IMR-90 (cell line): ENCODE data around the gene ALDH2. TPM values are rescaled to one million over a fixed set of nuclear protein-coding genes. Genes with fewer than 3 reads are reported as not detected.

Source experiments
- ATAC-seq: fragments of 200-7000 bp; cut with Tn5 transposase; 2 replicates; pipeline ENCODE4 v1.9.1; 2020; ENCODE audit warnings: low read depth, mild to moderate bottlenecking, moderate library complexity
- BruUV-seq: library from RNA; stranded (reverse); fragments of 400-500 nt; replicated peaks from 2 replicates; lab custom pipeline; 2021; lab: Mats Ljungman, UMichigan
- CTCF ChIA-PET: fragments of 300-600 bp; formaldehyde crosslinking; extraction: SDS; loops from one replicate; lab custom pipeline; 2021; ENCODE audit warnings: antibody characterized with exemption; lab: Yijun Ruan, JAX
- POLR2A ChIA-PET: fragments of 300-600 bp; sonication (Branson Sonifier 250); formaldehyde crosslinking; loops from one replicate; lab custom pipeline; 2022; ENCODE audit warnings: antibody characterized with exemption; ENCODE audit not compliant: unreplicated experiment; lab: Charles Lee
- DNase-seq: peaks from one replicate; pipeline ENCODE4 v3.0.0; 2013
- H2AFZ ChIP-seq: replicated peaks from 2 replicates; pipeline ENCODE3; 2013; ENCODE audit warnings: low read length, mild to moderate bottlenecking; ENCODE audit not compliant: poor library complexity
- H2AK5ac ChIP-seq: 2 replicates; pipeline ENCODE4 v1.6.1; 2013; ENCODE audit warnings: low read depth, low read length, inconsistent platforms
- H2AK9ac ChIP-seq: replicated peaks from 2 replicates; pipeline ENCODE3; 2013; ENCODE audit warnings: mild to moderate bottlenecking, low read depth, low read length, moderate library complexity; ENCODE audit not compliant: poor library complexity
- H2BK120ac ChIP-seq: 2 replicates; pipeline ENCODE4 v1.6.1; 2013; ENCODE audit warnings: low read depth, low read length, inconsistent platforms
- H2BK15ac ChIP-seq: 3 replicates; pipeline ENCODE4 v1.6.1; 2013; ENCODE audit warnings: low read depth, low read length, inconsistent platforms
- H2BK20ac ChIP-seq: 2 replicates; pipeline ENCODE4 v1.6.1; 2013; ENCODE audit warnings: low read depth, mild to moderate bottlenecking, inconsistent platforms, low read length, moderate library complexity
- H2BK5ac ChIP-seq: 2 replicates; pipeline ENCODE4 v1.6.1; 2013; ENCODE audit warnings: mild to moderate bottlenecking, low read depth, low read length, inconsistent platforms; ENCODE audit not compliant: poor library complexity, severe bottlenecking
- H3K14ac ChIP-seq: replicated peaks from 2 replicates; pipeline ENCODE4 v1.6.1; 2013; ENCODE audit warnings: low read depth, low read length, inconsistent platforms
- H3K18ac ChIP-seq: 2 replicates; pipeline ENCODE4 v1.6.1; 2013; ENCODE audit warnings: low read depth, low read length, control low read depth
- H3K23ac ChIP-seq: 2 replicates; pipeline ENCODE4 v1.6.1; 2013; ENCODE audit warnings: low read depth, low read length, inconsistent platforms
- H3K27ac ChIP-seq: 2 replicates; pipeline ENCODE4 v1.5.1; 2013; ENCODE audit warnings: mild to moderate bottlenecking, control low read depth, low read length; ENCODE audit not compliant: insufficient read depth
- H3K27me3 ChIP-seq: 2 replicates; pipeline ENCODE4 v1.6.1; 2013; ENCODE audit warnings: low read length; ENCODE audit not compliant: control insufficient read depth, insufficient read depth
- H3K36me3 ChIP-seq: 2 replicates; pipeline ENCODE4 v1.6.1; 2013; ENCODE audit warnings: low read length, mixed read lengths; ENCODE audit not compliant: control insufficient read depth, insufficient read depth
- H3K4ac ChIP-seq: 2 replicates; pipeline ENCODE4 v1.6.1; 2013; ENCODE audit warnings: low read depth, low read length, inconsistent platforms
- H3K4me1 ChIP-seq: 2 replicates; pipeline ENCODE4 v1.6.1; 2013; ENCODE audit warnings: low read length, mixed read lengths; ENCODE audit not compliant: control insufficient read depth, insufficient read depth
- H3K4me2 ChIP-seq: 2 replicates; pipeline ENCODE4 v1.6.1; 2013; ENCODE audit warnings: low read depth, mild to moderate bottlenecking, control low read depth, low read length, moderate library complexity
- H3K4me3 ChIP-seq: 2 replicates; pipeline ENCODE4 v1.5.1; 2013; ENCODE audit warnings: low read depth, mild to moderate bottlenecking, control low read depth, low read length, moderate library complexity; ENCODE audit not compliant: insufficient read depth
- H3K56ac ChIP-seq: 2 replicates; pipeline ENCODE4 v1.6.1; 2013; ENCODE audit warnings: low read length, inconsistent platforms; ENCODE audit not compliant: insufficient read depth; ENCODE audit errors: extremely low read depth
- H3K79me1 ChIP-seq, 2 experiments: 2 replicates each; pipeline ENCODE4 v1.6.1; 2013; ENCODE audit warnings: low read length in 2 of 2, inconsistent platforms in 1 of 2, low read depth in 1 of 2
- H3K9ac ChIP-seq: 2 replicates; pipeline ENCODE4 v1.6.1; 2013; ENCODE audit warnings: low read depth, low read length, control low read depth
- H3K9me1 ChIP-seq: 2 replicates; pipeline ENCODE4 v1.6.1; 2013; ENCODE audit warnings: low read length, inconsistent platforms; ENCODE audit not compliant: insufficient read depth
- H3K9me3 ChIP-seq: 2 replicates; pipeline ENCODE4 v1.6.1; 2013; ENCODE audit warnings: low read length; ENCODE audit not compliant: control insufficient read depth, insufficient read depth
- H4K20me1 ChIP-seq: 2 replicates; pipeline ENCODE4 v1.6.1; 2013; ENCODE audit warnings: low read length, inconsistent platforms; ENCODE audit not compliant: insufficient read depth
- H4K5ac ChIP-seq: 2 replicates; pipeline ENCODE4 v1.6.1; 2013; ENCODE audit warnings: mild to moderate bottlenecking, low read depth, low read length, control low read depth
- H4K8ac ChIP-seq, 2 experiments: 2 replicates each; pipeline ENCODE4 v1.6.1; 2013; ENCODE audit warnings: low read depth in 2 of 2, low read length in 2 of 2, control low read depth in 1 of 2, inconsistent platforms in 1 of 2
- H4K91ac ChIP-seq: 2 replicates; pipeline ENCODE4 v1.6.1; 2013; ENCODE audit warnings: low read depth, low read length, inconsistent platforms; ENCODE audit not compliant: insufficient read depth
- BHLHE40 ChIP-seq: fragments of 150-350 bp; IDR thresholded peaks from 2 replicates; pipeline ENCODE4 v1.6.1; 2016; ENCODE audit warnings: mild to moderate bottlenecking, low read depth, low read length
- MAFK ChIP-seq: IDR thresholded peaks from 2 replicates; pipeline ENCODE4 v1.6.1; 2012; ENCODE audit warnings: low read depth, low read length, improper control_type of control experiment
- MAZ ChIP-seq: IDR thresholded peaks from 2 replicates; pipeline ENCODE4 v1.6.1; 2012; ENCODE audit warnings: low read depth, mild to moderate bottlenecking, low read length, improper control_type of control experiment, moderate library complexity, borderline replicate concordance
- MXI1 ChIP-seq: IDR thresholded peaks from 2 replicates; pipeline ENCODE4 v1.6.1; 2012; ENCODE audit warnings: low read depth, mild to moderate bottlenecking, low read length, moderate library complexity, borderline replicate concordance
- NFE2L2 ChIP-seq: fragments of 150-350 bp; IDR thresholded peaks from 2 replicates; pipeline ENCODE4 v1.6.1; 2016; ENCODE audit warnings: low read depth, mild to moderate bottlenecking, low read length
- RCOR1 ChIP-seq: IDR thresholded peaks from 2 replicates; pipeline ENCODE4 v1.6.1; 2012; ENCODE audit warnings: mild to moderate bottlenecking, low read length, improper control_type of control experiment; ENCODE audit not compliant: insufficient replicate concordance
- WGBS, 2 experiments: methylation state at CpG; one replicate each; pipeline versions ENCODE4 v1.1.5 to v1.1.7; 2013; ENCODE audit warnings: missing lambda C conversion rate in 2 of 2; ENCODE audit not compliant: insufficient read length in 1 of 2; ENCODE audit errors: extremely low coverage in 2 of 2; 5-methylcytosine and 5-hydroxymethylcytosine counted together
- dilution Hi-C: fragments of 300-500 bp; cut with HindIII; formaldehyde crosslinking; loops from one replicate; pipeline ENCODE4 v1.14.3; 2018; ENCODE audit warnings: low sequenced_read_pairs; ENCODE audit not compliant: unreplicated experiment
- in situ Hi-C: fragments of 300-500 bp; cut with MboI; formaldehyde crosslinking; loops from 3 replicates; pipeline ENCODE4 v1.14.3; 2019; ENCODE audit warnings: low sequenced_read_pairs, inconsistent platforms, mixed read lengths
- intact Hi-C: fragments of 100-400 bp; cut with micrococcal nuclease; formaldehyde crosslinking; loops from 2 replicates; pipeline ENCODE4 v1.10.0; 2022
- polyA plus RNA-seq, 3 experiments: library from polyadenylated mRNA; depleted of rRNA; stranded (reverse); fragments of >200 nt; gene quantifications; 2 replicates each; pipeline ENCODE4 v1.2.3, GENCODE V29; 2012; ENCODE audit warnings: low replicate concordance in 1 of 3
- total RNA-seq: library from RNA; depleted of rRNA; stranded (reverse); fragments of >200 nt; gene quantifications from 2 replicates; pipeline ENCODE4 v1.2.3, GENCODE V29; 2012
- TF ChIP-seq, protein P1 (sequence below): fragments of 150-350 bp; IDR thresholded peaks from 2 replicates; pipeline ENCODE4 v1.6.1; 2017; ENCODE audit warnings: mild to moderate bottlenecking, antibody characterized with exemption, low read length, low read depth
- TF ChIP-seq, protein P2 (sequence below): conservative IDR thresholded peaks from 2 replicates; pipeline ENCODE4 v1.5.1; 2012; ENCODE audit warnings: mild to moderate bottlenecking, low read depth, low read length, improper control_type of control experiment

Gene ALDH2
- total and polyA plus RNA-seq, 2 of the 4 experiments (the other 2 are of a cell fraction): 16.0 to 41.2 TPM

DNA sequence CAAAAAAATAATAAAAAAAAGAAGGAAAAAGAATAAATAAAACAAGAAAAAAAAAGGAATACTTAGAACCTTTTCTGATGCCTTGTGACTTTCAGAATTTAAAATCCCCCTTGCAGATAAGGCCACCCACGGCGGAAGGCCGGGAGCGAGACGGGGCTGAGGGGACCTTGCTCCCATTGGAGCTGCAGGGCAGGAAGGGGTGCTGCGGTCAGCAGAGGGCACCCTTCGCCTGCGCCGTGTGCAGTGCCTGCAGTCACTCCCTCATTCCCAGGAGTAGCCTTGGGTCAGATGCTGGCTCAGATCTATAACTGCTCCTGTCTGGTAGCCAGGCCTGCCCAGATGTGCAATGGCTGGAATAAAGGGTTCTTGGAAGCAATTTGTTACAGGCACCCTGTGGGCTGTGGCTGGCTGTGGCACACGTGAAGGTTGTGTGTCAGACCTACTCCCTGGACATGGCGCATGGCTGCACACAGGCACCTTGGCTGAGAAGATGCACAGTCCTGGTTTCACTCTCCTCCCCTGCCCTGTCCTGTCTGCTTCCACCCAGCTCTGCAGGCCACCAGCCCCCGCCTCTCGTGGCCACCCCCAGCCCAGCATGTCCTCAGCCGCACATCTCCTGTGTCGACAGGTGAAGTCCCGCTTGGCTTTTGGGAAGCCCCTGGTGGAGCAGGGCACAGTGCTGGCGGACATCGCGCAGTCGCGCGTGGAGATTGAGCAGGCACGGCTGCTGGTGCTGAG is 13.4 kb upstream of the ALDH2 start (continued):
- peak; percentile 27; the same call in 1 of the 2 replicates for TF ChIP-seq MAZ

DNA sequence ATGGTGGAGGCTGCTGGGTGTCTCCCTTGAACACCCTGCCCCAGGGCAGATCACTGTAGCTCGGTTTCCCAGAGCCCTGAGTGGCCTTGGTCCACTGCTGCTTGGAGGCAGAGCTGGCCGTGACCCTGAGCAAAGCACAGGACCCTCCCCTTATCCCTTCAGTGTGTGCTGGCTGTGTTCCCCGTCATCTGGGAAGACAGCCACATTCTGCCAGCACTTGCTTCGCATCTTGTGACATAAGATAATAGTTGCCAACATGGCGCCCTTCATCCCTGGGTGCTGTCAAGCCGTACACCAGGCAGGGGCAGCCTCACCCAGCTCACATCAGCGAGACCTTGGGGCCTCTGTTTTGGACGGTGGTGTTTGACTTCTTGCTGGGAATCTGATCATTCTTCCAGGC is 12.1 kb upstream of the ALDH2 start:
- dilution Hi-C loops: no loop called here
- no peak overlapping the region for H3K18ac ChIP-seq
- H3K79me1 ChIP-seq: no peaks in the 10 kb centered on the region
- no peak overlapping the region for H2AK9ac ChIP-seq
- DNase-seq (no peak), ATAC-seq (no peak)
- TF ChIP-seq NFE2L2: no peak
- no peak for TF ChIP-seq BHLHE40
- no peak for TF ChIP-seq MAFK
- TF ChIP-seq MAZ: no peak
- TF ChIP-seq MXI1: no peak
- TF ChIP-seq RCOR1: no peak
- TF ChIP-seq, protein P1, sequence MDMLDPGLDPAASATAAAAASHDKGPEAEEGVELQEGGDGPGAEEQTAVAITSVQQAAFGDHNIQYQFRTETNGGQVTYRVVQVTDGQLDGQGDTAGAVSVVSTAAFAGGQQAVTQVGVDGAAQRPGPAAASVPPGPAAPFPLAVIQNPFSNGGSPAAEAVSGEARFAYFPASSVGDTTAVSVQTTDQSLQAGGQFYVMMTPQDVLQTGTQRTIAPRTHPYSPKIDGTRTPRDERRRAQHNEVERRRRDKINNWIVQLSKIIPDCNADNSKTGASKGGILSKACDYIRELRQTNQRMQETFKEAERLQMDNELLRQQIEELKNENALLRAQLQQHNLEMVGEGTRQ: no peak
- TF ChIP-seq, protein P2, sequence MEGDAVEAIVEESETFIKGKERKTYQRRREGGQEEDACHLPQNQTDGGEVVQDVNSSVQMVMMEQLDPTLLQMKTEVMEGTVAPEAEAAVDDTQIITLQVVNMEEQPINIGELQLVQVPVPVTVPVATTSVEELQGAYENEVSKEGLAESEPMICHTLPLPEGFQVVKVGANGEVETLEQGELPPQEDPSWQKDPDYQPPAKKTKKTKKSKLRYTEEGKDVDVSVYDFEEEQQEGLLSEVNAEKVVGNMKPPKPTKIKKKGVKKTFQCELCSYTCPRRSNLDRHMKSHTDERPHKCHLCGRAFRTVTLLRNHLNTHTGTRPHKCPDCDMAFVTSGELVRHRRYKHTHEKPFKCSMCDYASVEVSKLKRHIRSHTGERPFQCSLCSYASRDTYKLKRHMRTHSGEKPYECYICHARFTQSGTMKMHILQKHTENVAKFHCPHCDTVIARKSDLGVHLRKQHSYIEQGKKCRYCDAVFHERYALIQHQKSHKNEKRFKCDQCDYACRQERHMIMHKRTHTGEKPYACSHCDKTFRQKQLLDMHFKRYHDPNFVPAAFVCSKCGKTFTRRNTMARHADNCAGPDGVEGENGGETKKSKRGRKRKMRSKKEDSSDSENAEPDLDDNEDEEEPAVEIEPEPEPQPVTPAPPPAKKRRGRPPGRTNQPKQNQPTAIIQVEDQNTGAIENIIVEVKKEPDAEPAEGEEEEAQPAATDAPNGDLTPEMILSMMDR: no peak
- no peak overlapping the region for H4K5ac ChIP-seq
- no peaks in the 10 kb centered on the region for H3K9me1 ChIP-seq
- no peaks in the 10 kb centered on the region for H3K9me3 ChIP-seq
- WGBS, 2 experiments: 66% methylated on average over 3 of the region's 8 CpGs; no CpG with 5 or more reads in 1 of the 2 experiments
- H2BK5ac ChIP-seq: no peak overlapping the region
- H3K4me2 ChIP-seq: no peak overlapping the region
- no TSS peak for BruUV-seq
- no peak overlapping the region for H3K4me3 ChIP-seq
- H3K56ac ChIP-seq: no peak overlapping the region
- H2AFZ ChIP-seq: peak overlapping the region; percentile 27
- no peak overlapping the region for H3K14ac ChIP-seq
- no peak overlapping the region for H2BK20ac ChIP-seq
- in situ Hi-C loops: loop anchor here (5.0 kb wide), 1 partner anchor 58 kb away; no protein-coding TSS in a partner anchor
- H4K8ac ChIP-seq: no peak overlapping the region
- H4K91ac ChIP-seq: no peak overlapping the region
- H3K36me3 ChIP-seq: peaks cover 21% of the 10 kb centered on the region
- H2AK5ac ChIP-seq: no peak overlapping the region
- H3K27me3 ChIP-seq: no peaks in the 10 kb centered on the region
- POLR2A ChIA-PET: no interaction called here
- intact Hi-C loops: no loop called here
- CTCF ChIA-PET: interaction anchor here (0.6 to 3.3 kb wide), 3 partner anchors 33 to 60 kb away, joined by 4 to 17 read pairs (median 6); no protein-coding TSS in a partner anchor
- H3K9ac ChIP-seq: no peak overlapping the region
- no peak overlapping the region for H3K27ac ChIP-seq
- peaks cover 14% of the 10 kb centered on the region; the same call in 1 of the 2 replicates for H3K4me1 ChIP-seq
- peaks cover 5% of the 10 kb centered on the region; the same call in 1 of the 2 replicates for H4K20me1 ChIP-seq
- no peak overlapping the region for H2BK120ac ChIP-seq
- H3K23ac ChIP-seq: no peak overlapping the region
- H3K4ac ChIP-seq: no peak overlapping the region
- no peak overlapping the region for H2BK15ac ChIP-seq
